Chondrocyte (in vitro differentiated cells): ENCODE results near the gene PPP1CB. TPM values are rescaled to one million over a fixed set of nuclear protein-coding genes. Genes with fewer than 3 reads are reported as not detected.

Experiments
- DNase-seq: peaks from one replicate; pipeline ENCODE4 v3.0.0; 2021; ENCODE audit warnings: mixed read lengths, low spot score
- H3K27ac Mint-ChIP-seq: one replicate; pipeline ENCODE4 v1.8.0; 2021; ENCODE audit warnings: mild to moderate bottlenecking, moderate library complexity, mixed read lengths; ENCODE audit not compliant: unreplicated experiment
- H3K27me3 Mint-ChIP-seq: 2 replicates; pipeline ENCODE4 v1.8.0; 2021; ENCODE audit warnings: low read depth, mixed read lengths
- H3K36me3 Mint-ChIP-seq: 2 replicates; pipeline ENCODE4 v1.8.0; 2021; ENCODE audit warnings: low read depth, mixed read lengths
- H3K4me1 Mint-ChIP-seq: 2 replicates; pipeline ENCODE4 v1.8.0; 2021; ENCODE audit warnings: low read depth, mild to moderate bottlenecking, mixed read lengths
- H3K4me3 Mint-ChIP-seq: one replicate; pipeline ENCODE4 v1.8.0; 2021; ENCODE audit warnings: mild to moderate bottlenecking, moderate library complexity, mixed read lengths; ENCODE audit not compliant: unreplicated experiment
- H3K9me3 Mint-ChIP-seq: 2 replicates; pipeline ENCODE4 v1.8.0; 2021; ENCODE audit warnings: low read depth, mixed read lengths
- CTCF ChIP-seq: fragments of 200-600 bp; sonication (generic); IDR thresholded peaks from 2 replicates; pipeline ENCODE4 v1.5.0; 2021; ENCODE audit warnings: antibody characterized with exemption, mild to moderate bottlenecking, moderate library complexity
- total RNA-seq: library from RNA; stranded (reverse); gene quantifications from 3 replicates; pipeline ENCODE4 v1.2.1, GENCODE V29; 2021

Gene PPP1CB
- total RNA-seq, 1 donor from 2014 or later, result 447 TPM

DNA sequence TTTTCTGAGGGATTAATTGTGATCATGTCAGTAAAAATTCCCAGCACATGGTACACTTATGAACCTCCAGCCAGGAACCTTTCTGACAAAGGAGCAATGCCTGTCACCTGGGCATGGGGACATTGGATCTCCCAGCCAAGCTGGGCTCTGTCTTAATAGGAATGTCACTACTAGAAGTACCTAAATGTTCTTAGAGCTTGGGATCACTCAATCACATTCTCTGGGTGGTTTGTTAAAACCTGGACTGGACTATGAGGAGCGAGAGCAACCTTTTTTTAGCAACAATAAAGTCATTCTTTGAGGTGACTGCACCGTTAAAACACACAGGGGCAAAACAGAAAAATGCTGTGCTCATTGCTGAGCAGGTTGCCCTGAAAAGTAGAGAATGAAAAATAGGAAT is 6.4 kb upstream of the PPP1CB start:
- DNase-seq, result no peak
- Mint-ChIP-seq H3K27me3 (no peaks in the 10 kb centered on the region), H3K36me3 (no peaks in the 10 kb centered on the region), H3K9me3 (peaks cover 3% of the 10 kb centered on the region), H3K27ac (peak overlapping the region; percentile 53), H3K4me3 (no peak overlapping the region), H3K4me1 (peaks cover 43% of the 10 kb centered on the region)
- TF ChIP-seq CTCF, result no peak

GRCh38 chr2:28745876-28746275 is 5.8 kb upstream of the PPP1CB start:
- H3K9me3 Mint-ChIP-seq, result peaks cover 3% of the 10 kb centered on the region
- no peak for TF ChIP-seq CTCF
- no peak for DNase-seq
- no peaks in the 10 kb centered on the region for H3K27me3 Mint-ChIP-seq
- peaks cover 50% of the 10 kb centered on the region for H3K4me1 Mint-ChIP-seq
- peak overlapping the region; percentile 75 for H3K27ac Mint-ChIP-seq
- H3K36me3 Mint-ChIP-seq, result no peaks in the 10 kb centered on the region
- H3K4me3 Mint-ChIP-seq, result no peak overlapping the region

DNA sequence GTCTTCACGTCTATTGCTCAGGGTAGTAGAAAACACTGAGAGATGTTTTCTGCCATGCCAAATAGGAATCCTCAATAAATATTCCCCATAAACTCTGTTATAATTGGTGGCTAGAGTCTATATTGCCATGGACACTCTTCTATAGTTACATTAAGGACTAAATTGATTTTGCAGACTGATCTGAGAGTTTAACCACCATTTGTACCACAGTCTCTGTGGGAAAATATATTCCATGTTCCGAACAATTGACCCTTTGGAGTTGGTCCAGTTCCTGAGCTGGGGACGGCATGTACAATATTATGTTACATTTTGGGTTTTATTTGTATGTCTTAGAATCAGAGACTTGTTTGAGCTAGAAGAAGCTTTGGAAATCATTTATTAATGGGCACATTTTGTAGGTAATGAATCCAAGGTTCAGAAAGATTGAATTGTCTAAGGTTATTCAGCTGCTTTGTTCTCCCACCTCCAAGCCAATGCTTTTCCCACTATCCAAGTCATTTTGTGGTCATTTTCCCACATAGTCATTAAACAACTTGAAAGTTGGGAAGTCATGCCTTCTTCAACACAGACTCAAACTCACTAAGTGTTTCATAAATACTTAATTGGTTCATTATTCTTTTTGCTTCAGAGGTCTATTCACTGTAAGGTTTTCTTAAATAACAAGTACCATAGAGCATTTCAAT is 5.1 kb upstream of the PPP1CB start:
- peak overlapping the region; percentile 75 for H3K27ac Mint-ChIP-seq
- no peaks in the 10 kb centered on the region for H3K9me3 Mint-ChIP-seq
- no peak for DNase-seq
- peaks cover 53% of the 10 kb centered on the region for H3K4me1 Mint-ChIP-seq
- H3K4me3 Mint-ChIP-seq, result no peak overlapping the region
- H3K36me3 Mint-ChIP-seq, result no peaks in the 10 kb centered on the region
- no peaks in the 10 kb centered on the region for H3K27me3 Mint-ChIP-seq
- no peak for TF ChIP-seq CTCF

DNA sequence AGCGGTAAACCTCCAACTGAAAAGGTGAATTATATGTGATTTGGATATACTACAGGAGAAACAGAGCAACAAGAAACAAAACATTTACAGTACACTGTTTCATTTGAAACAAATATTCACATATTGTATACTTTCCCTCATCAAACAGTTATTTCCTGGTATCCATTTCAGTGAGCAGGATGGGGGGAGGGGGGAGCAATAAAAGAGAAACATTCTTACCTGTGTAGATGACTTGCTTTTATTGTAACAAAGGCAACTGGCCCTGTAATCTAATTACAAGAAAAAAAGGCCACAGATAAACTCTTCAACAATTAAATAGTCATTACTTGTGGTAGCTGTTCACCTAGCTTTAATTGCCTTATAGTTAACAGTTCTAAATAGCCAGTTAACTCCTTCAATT is 3.9 kb upstream of the PPP1CB start:
- no peak for TF ChIP-seq CTCF

GRCh38 chr2:28748176-28748575 is 3.5 kb upstream of the PPP1CB start:
- no peak for TF ChIP-seq CTCF
- H3K4me1 Mint-ChIP-seq, result peaks cover 53% of the 10 kb centered on the region
- DNase-seq, result no peak
- no peaks in the 10 kb centered on the region for H3K9me3 Mint-ChIP-seq
- H3K27me3 Mint-ChIP-seq, result no peaks in the 10 kb centered on the region
- no peak overlapping the region for H3K27ac Mint-ChIP-seq
- peaks cover 9% of the 10 kb centered on the region for H3K36me3 Mint-ChIP-seq
- H3K4me3 Mint-ChIP-seq, result no peak overlapping the region

More for the DNA sequence above, 3.9 kb upstream of the PPP1CB start:
- H3K27me3 Mint-ChIP-seq, result no peaks in the 10 kb centered on the region
- H3K4me3 Mint-ChIP-seq, result no peak overlapping the region
- peaks cover 4% of the 10 kb centered on the region for H3K36me3 Mint-ChIP-seq
- no peak overlapping the region for H3K27ac Mint-ChIP-seq
- DNase-seq, result no peak
- peaks cover 53% of the 10 kb centered on the region for H3K4me1 Mint-ChIP-seq
- H3K9me3 Mint-ChIP-seq, result no peaks in the 10 kb centered on the region
